ENCODE data around the gene PRDM15. TPM values are rescaled to one million over a fixed set of nuclear protein-coding genes. Genes with fewer than 3 reads are reported as not detected.

The PRDM15 gene
- total RNA-seq, 4 donors from 2014 or later, result 6.4 to 88.4 (median 21.1) TPM

DNA sequence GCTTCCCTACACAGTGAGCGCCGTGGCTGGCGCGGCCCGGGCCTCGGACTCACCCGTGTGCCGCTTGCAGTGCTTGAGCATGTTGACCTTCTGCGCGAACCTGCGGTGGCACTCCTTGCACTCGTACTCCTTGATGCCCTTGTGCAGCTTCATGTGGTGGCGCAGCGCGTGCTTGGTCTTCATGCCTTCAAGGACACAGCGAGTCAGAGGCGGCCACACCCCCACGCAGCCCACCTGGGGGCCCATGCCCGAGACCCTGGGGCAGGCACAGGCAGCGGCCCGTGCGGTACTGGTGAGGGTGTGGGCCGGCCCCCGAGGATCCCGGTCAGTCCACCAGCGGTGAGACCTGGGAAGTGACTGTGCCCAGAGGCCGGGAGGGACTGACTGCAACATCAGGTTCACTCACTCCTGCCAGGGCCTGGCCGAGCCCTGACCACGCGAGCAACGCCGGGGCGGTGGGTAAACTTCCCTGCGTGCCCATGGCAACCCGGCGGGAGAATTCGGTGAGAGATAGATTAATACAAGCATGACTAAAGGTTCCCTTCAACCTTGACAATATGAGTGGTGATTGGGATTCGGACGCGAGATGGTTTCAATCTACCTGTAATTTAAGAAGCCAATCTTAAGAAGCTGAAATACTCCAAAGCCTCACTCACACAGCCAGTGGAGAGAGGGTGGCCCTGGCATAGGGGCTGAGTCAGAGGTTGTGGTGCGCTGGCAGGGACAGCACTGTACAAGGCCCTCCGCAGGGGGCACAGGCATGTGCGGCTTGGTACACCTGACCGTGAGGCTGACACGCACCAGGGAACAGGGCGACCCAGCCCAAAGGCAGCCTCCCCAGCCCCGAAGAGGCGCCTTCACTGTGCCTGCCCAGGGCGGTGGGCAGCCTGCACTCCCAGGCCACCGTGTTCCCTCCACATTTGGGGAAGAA lies 63.2 kb downstream of the PRDM15 start:
- no peak overlapping the region for H3K4me3 ChIP-seq
- intact Hi-C loops (cut with DNase I; ENCODE audit: low total_unique reads) (loop anchor here (5.0 kb wide), 1 partner anchor 301 kb away; no protein-coding TSS in a partner anchor), in situ Hi-C loops (cut with MboI; ENCODE audit: low pct_ligation_motif_present in 1 of 4, low pct_unique_long_range_greater_than_20kb in 1 of 4, low sequenced_read_pairs in 3 of 4) (loop anchor here in 3 of 4 donors (25.0 kb wide), 2 partner anchors 96 to 296 kb away; no protein-coding TSS in a partner anchor)
- peaks cover 0 to 4% (median 2%) of the 10 kb centered on the region in 4 donors for H3K4me1 ChIP-seq
- TF ChIP-seq POLR2A (IDR thresholded peaks at IDR 0.05), result no peak
- no peak for TF ChIP-seq POLR2AphosphoS5 (IDR thresholded peaks at IDR 0.05)
- TF ChIP-seq EP300 (IDR thresholded peaks at IDR 0.05; ENCODE audit: low read depth), result no peak
- TF ChIP-seq CTCF (IDR thresholded peaks at IDR 0.05), result no peak
- no peak for DNase-seq
- no peak overlapping the region for H3K27ac ChIP-seq
- H3K36me3 ChIP-seq, result peaks cover 0 to 11% (median 0%) of the 10 kb centered on the region in 4 donors
- 93% methylated on average over 46 of the region's 50 CpGs; no CpG with 5 or more reads in 1 of the 2 donors for WGBS, 2 donors (ENCODE audit: low coverage in 1 of 2)
- H3K9me3 ChIP-seq, result no peaks in the 10 kb centered on the region
- no peaks in the 10 kb centered on the region for H3K27me3 ChIP-seq

GRCh38 chr21:41813226-41813625 lies 65.9 kb downstream of the PRDM15 start:
- no peaks in the 10 kb centered on the region for H3K27me3 ChIP-seq
- H3K4me1 ChIP-seq, result peaks cover 0 to 4% (median 2%) of the 10 kb centered on the region in 4 donors
- no peak for TF ChIP-seq POLR2A (IDR thresholded peaks at IDR 0.05)
- no peak for TF ChIP-seq EP300 (IDR thresholded peaks at IDR 0.05; ENCODE audit: low read depth)
- in situ Hi-C loops (cut with MboI; ENCODE audit: low pct_ligation_motif_present in 1 of 4, low pct_unique_long_range_greater_than_20kb in 1 of 4, low sequenced_read_pairs in 3 of 4) (loop anchor here in 3 of 4 donors (25.0 kb wide), 2 partner anchors 99 to 299 kb away; no protein-coding TSS in a partner anchor), intact Hi-C loops (cut with DNase I; ENCODE audit: low total_unique reads) (no loop called here)
- H3K36me3 ChIP-seq, result peaks cover 0 to 11% (median 0%) of the 10 kb centered on the region in 4 donors
- no peak overlapping the region for H3K27ac ChIP-seq
- no peak for DNase-seq
- 93 to 96% methylated on average over 8 to 11 of the region's 11 CpGs for WGBS, 2 donors (ENCODE audit: low coverage in 1 of 2)
- H3K4me3 ChIP-seq, result no peak overlapping the region
- no peaks in the 10 kb centered on the region for H3K9me3 ChIP-seq

- Histone ChIP-seq H3K4me3 (no peak overlapping the region), H3K4me1 (peaks cover 0 to 4% (median 2%) of the 10 kb centered on the region in 4 donors), H3K27me3 (no peaks in the 10 kb centered on the region), H3K27ac (no peak overlapping the region), H3K9me3 (no peaks in the 10 kb centered on the region), H3K36me3 (peaks cover 0 to 11% (median 0%) of the 10 kb centered on the region in 4 donors)
- DNase-seq, result no peak
- 86 to 91% methylated on average over 7 to 13 of the region's 13 CpGs for WGBS, 2 donors (ENCODE audit: low coverage in 1 of 2)
- in situ Hi-C loops (cut with MboI; ENCODE audit: low pct_ligation_motif_present in 1 of 4, low pct_unique_long_range_greater_than_20kb in 1 of 4, low sequenced_read_pairs in 3 of 4), result loop anchor here in 3 of 4 donors (25.0 kb wide), 2 partner anchors 100 to 300 kb away; no protein-coding TSS in a partner anchor
- intact Hi-C loops (cut with DNase I; ENCODE audit: low total_unique reads), result no loop called here
- no peak for TF ChIP-seq CTCF (IDR thresholded peaks at IDR 0.05)
- no peak for TF ChIP-seq POLR2AphosphoS5 (IDR thresholded peaks at IDR 0.05)
Measured at GRCh38 chr21:41812679-41813078, 66.5 kb downstream of the PRDM15 start.

DNA sequence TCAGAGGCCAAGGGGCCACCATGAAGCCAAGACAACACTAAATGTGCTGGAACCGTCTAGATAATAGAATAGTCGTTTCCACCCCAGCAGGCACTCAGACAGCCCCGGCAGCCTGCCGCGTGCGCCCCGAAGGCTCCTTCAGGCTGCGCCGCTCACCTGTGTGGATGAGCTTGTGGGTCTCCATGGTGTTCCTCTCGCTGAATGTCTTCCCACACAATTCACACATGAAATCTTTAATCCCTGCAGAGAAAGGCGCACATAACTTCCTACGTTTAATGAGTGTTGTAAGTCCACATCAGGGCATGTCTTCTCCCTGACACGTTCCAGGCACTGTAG lies 68.6 kb downstream of the PRDM15 start:
- DNase-seq, result no peak
- in situ Hi-C loops (cut with MboI; ENCODE audit: low pct_ligation_motif_present in 1 of 4, low pct_unique_long_range_greater_than_20kb in 1 of 4, low sequenced_read_pairs in 3 of 4) (loop anchor here in 3 of 4 donors (25.0 kb wide), 2 partner anchors 102 to 302 kb away; no protein-coding TSS in a partner anchor), intact Hi-C loops (cut with DNase I; ENCODE audit: low total_unique reads) (no loop called here)
- Histone ChIP-seq H3K36me3 (peaks cover 0 to 11% (median 0%) of the 10 kb centered on the region in 4 donors), H3K9me3 (no peaks in the 10 kb centered on the region), H3K27ac (no peak overlapping the region), H3K4me1 (no peaks in the 10 kb centered on the region), H3K4me3 (no peak overlapping the region), H3K27me3 (no peaks in the 10 kb centered on the region)
- TF ChIP-seq POLR2A (IDR thresholded peaks at IDR 0.05), result no peak
- WGBS, 2 donors (ENCODE audit: low coverage in 1 of 2), result 96 to 100% methylated on average over 3 to 13 of the region's 13 CpGs

DNA sequence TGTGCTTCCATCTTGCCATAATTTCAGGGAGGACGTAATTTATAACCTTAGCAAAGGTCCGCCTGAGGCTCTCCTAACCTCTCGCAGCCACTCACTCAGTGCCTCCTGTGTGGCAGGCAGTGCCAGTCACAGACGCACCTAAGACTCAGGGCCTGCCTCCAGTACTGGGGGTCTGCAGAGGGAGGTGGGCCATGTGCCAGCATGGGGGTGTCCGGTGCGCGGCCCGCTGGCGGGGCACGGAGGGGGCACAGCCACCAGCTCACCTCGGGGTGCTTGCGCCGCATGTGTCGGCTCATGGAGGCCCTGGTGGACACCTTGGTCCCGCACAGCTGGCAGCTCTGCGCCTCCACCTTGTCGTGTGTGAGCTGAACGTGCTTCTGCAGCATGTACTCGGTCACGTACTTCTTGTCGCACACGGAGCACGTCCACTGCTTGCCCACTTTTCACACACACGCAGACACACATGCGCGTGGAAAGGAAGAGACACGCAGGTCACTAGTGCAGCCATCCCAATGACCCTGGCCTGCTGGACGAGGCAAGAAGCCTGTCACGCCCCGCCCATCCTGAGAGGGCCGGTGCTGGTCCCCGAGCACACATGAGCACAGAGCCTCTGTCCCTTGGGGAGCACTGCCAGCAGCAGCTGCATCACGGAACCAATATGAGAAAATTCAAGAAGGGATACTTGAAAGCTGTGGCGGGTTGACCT lies 69.1 kb downstream of the PRDM15 start:
- H3K36me3 ChIP-seq, result peaks cover 0 to 5% (median 0%) of the 10 kb centered on the region in 4 donors

More for the DNA sequence above, 69.1 kb downstream of the PRDM15 start:
- Histone ChIP-seq H3K9me3 (no peaks in the 10 kb centered on the region), H3K27me3 (no peaks in the 10 kb centered on the region), H3K4me3 (no peak overlapping the region), H3K4me1 (no peaks in the 10 kb centered on the region), H3K27ac (no peak overlapping the region)
- no peak for DNase-seq
- 94 to 95% methylated on average over 8 to 34 of the region's 34 CpGs for WGBS, 2 donors (ENCODE audit: low coverage in 1 of 2)
- in situ Hi-C loops (cut with MboI; ENCODE audit: low pct_ligation_motif_present in 1 of 4, low pct_unique_long_range_greater_than_20kb in 1 of 4, low sequenced_read_pairs in 3 of 4), result loop anchor here in 3 of 4 donors (25.0 kb wide), 2 partner anchors 102 to 302 kb away; no protein-coding TSS in a partner anchor
- intact Hi-C loops (cut with DNase I; ENCODE audit: low total_unique reads), result no loop called here
- no peak for TF ChIP-seq POLR2AphosphoS5 (IDR thresholded peaks at IDR 0.05)
- TF ChIP-seq CTCF (IDR thresholded peaks at IDR 0.05), result no peak
- no peak for TF ChIP-seq POLR2A (IDR thresholded peaks at IDR 0.05)
- no peak for TF ChIP-seq EP300 (IDR thresholded peaks at IDR 0.05; ENCODE audit: low read depth)

Measured in transverse colon (tissue), 4 donors.